ENCODE measurements around the gene LSMEM2. TPM values are rescaled to one million over a fixed set of nuclear protein-coding genes. Genes with fewer than 3 reads are reported as not detected.
A peak's percentile ranks its signal among the peaks of the same experiment; 100 is the strongest.

The LSMEM2 gene
- total and polyA plus RNA-seq, 9 of the 15 experiments (the other 6 are each of a cell fraction or from before 2014, with no cell fraction given) = not detected

GRCh38 chr3:50238549-50239026, 40.3 kb upstream of the LSMEM2 start:
- Histone ChIP-seq H4K20me1 (replicated peaks; ENCODE audit: control insufficient read depth, insufficient read depth, low read length) (no peaks in the 10 kb centered on the region), H3K36me3 (ENCODE audit: control insufficient read depth, insufficient read depth, low read length) (peaks cover 6% of the 10 kb centered on the region; the same call in 1 of the 3 replicates), H3K9me1 (ENCODE audit: control insufficient read depth, insufficient read depth, low read length) (no peaks in the 10 kb centered on the region), H3K9ac (ENCODE audit: insufficient read depth in 1 of 2, low read depth in 2 of 2, low read length in 2 of 2) (peak overlapping the region in 1 of 2 experiments; percentile 95; a peak in 1 of 4 replicates), H3K27ac (ENCODE audit: extremely low read depth, low read depth, low read length) (no peak overlapping the region), H2AFZ (ENCODE audit: low read depth, low read length) (no peak overlapping the region), H3K9me3 (replicated peaks; ENCODE audit: control insufficient read depth, insufficient read depth, low read depth, low read length) (no peaks in the 10 kb centered on the region), H3K27me3 (ENCODE audit: control insufficient read depth in 2 of 2, insufficient read depth in 2 of 2, low read length in 2 of 2) (no peaks in the 10 kb centered on the region), H3K4me2 (ENCODE audit: insufficient read depth, low read length) (peak overlapping the region; percentile 80), H3K4me3 (no peak overlapping the region), H3K4me1 (replicated peaks in 1 of 2; ENCODE audit: control insufficient read depth in 2 of 2, insufficient read depth in 2 of 2, low read length in 2 of 2) (peaks cover 48 to 73% of the 10 kb centered on the region in 2 experiments), H3K79me2 (ENCODE audit: control insufficient read depth, insufficient read depth, low read length) (peaks cover 39% of the 10 kb centered on the region)
- WGBS (ENCODE audit: insufficient coverage, low coverage, missing lambda C conversion rate) = 60% methylated on average over 1 of the region's 7 CpGs
- ATAC-seq (no peak), FAIRE-seq (no peak), DNase-seq (ENCODE audit: extremely low read depth in 1 of 4, low spot score in 3 of 4) (no peak)
- in situ Hi-C loops (cut with MboI) (no loop called here), intact Hi-C loops (cut with micrococcal nuclease) (no loop called here)
- TF ChIP-seq YY1 (IDR thresholded peaks at IDR 0.05; ENCODE audit: borderline replicate concordance in 1 of 3, control insufficient read depth in 1 of 3, extremely low read depth in 1 of 3, insufficient read depth in 3 of 3, insufficient read length in 1 of 3, insufficient replicate concordance in 2 of 3, low read depth in 1 of 3, low read length in 2 of 3) (no peak), RBBP5 (IDR thresholded peaks at IDR 0.05; ENCODE audit: borderline replicate concordance, insufficient read depth, low read length, poor library complexity, severe bottlenecking) (no peak), PYGO2 (tag; IDR thresholded peaks at IDR 0.05) (no peak), RBM17 (IDR thresholded peaks at IDR 0.05; ENCODE audit: borderline replicate concordance, low read depth, low read length) (no peak)
- no TSS peak for BruUV-seq (replicated peaks)
- POLR2A ChIA-PET = interaction anchor here (0.6 kb wide), 1 partner anchor 1180 kb away, joined by 3 read pairs; no protein-coding TSS in a partner anchor
- CTCF ChIA-PET (ENCODE audit: low intra/inter-chr PET ratio) = no interaction called here

DNA sequence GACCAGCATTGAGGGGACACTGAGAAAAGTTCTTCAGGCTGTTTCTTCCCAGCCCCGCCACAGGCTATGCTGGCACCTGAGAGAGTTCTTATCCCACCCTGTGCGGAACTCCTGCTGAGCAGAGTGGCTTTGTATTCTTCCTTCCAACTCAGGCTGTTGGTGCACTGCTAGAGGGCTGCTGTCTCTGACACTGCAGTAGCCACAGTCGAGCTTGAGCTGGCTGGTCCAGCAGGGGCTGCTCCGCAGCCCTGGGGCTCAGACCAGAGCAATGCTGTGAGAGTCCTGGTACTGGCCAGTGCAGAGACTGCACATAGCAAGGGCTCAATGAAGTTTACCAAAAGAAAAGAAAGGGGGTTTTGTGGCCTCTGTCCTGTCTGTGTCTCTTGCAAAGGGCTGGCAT, 39.2 kb upstream of the LSMEM2 start:
- peaks cover 7% of the 10 kb centered on the region; the same call in 1 of the 3 replicates for H3K36me3 ChIP-seq (ENCODE audit: control insufficient read depth, insufficient read depth, low read length)
- ATAC-seq (no peak), FAIRE-seq (no peak), DNase-seq (ENCODE audit: extremely low read depth in 1 of 4, low spot score in 3 of 4) (no peak)
- no peaks in the 10 kb centered on the region for H3K9me1 ChIP-seq (ENCODE audit: control insufficient read depth, insufficient read depth, low read length)
- in situ Hi-C loops (cut with MboI) (no loop called here), intact Hi-C loops (cut with micrococcal nuclease) (no loop called here)
- peaks cover 39% of the 10 kb centered on the region for H3K79me2 ChIP-seq (ENCODE audit: control insufficient read depth, insufficient read depth, low read length)
- H3K4me2 ChIP-seq (ENCODE audit: insufficient read depth, low read length) = no peak overlapping the region
- no peak overlapping the region for H3K27ac ChIP-seq (ENCODE audit: extremely low read depth, low read depth, low read length)
- no peak overlapping the region for H2AFZ ChIP-seq (ENCODE audit: low read depth, low read length)
- H3K9ac ChIP-seq (ENCODE audit: insufficient read depth in 1 of 2, low read depth in 2 of 2, low read length in 2 of 2) = no peak overlapping the region; a peak in 1 of 4 replicates
- H4K20me1 ChIP-seq (replicated peaks; ENCODE audit: control insufficient read depth, insufficient read depth, low read length) = no peaks in the 10 kb centered on the region
- WGBS (ENCODE audit: insufficient coverage, low coverage, missing lambda C conversion rate) = 73% methylated on average over 4 of the region's 4 CpGs
- H3K4me1 ChIP-seq (replicated peaks in 1 of 2; ENCODE audit: control insufficient read depth in 2 of 2, insufficient read depth in 2 of 2, low read length in 2 of 2) = peaks cover 44 to 70% of the 10 kb centered on the region in 2 experiments
- no peak overlapping the region for H3K4me3 ChIP-seq
- H3K9me3 ChIP-seq (replicated peaks; ENCODE audit: control insufficient read depth, insufficient read depth, low read depth, low read length) = no peaks in the 10 kb centered on the region
- POLR2A ChIA-PET = no interaction called here
- no TSS peak for BruUV-seq (replicated peaks)
- no peaks in the 10 kb centered on the region for H3K27me3 ChIP-seq (ENCODE audit: control insufficient read depth in 2 of 2, insufficient read depth in 2 of 2, low read length in 2 of 2)
- CTCF ChIA-PET (ENCODE audit: low intra/inter-chr PET ratio) = no interaction called here
- no peak for TF ChIP-seq ETV5 (CRISPR knock-in tag; IDR thresholded peaks at IDR 0.05; ENCODE audit: low read depth)
- TF ChIP-seq, protein P1, sequence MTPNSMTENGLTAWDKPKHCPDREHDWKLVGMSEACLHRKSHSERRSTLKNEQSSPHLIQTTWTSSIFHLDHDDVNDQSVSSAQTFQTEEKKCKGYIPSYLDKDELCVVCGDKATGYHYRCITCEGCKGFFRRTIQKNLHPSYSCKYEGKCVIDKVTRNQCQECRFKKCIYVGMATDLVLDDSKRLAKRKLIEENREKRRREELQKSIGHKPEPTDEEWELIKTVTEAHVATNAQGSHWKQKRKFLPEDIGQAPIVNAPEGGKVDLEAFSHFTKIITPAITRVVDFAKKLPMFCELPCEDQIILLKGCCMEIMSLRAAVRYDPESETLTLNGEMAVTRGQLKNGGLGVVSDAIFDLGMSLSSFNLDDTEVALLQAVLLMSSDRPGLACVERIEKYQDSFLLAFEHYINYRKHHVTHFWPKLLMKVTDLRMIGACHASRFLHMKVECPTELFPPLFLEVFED (CRISPR knock-in tag; conservative IDR thresholded peaks at IDR 0.05) = no peak
- TF ChIP-seq DACH1 (IDR thresholded peaks at IDR 0.05; ENCODE audit: partially characterized antibody) = no peak
- TF ChIP-seq FIP1L1 (IDR thresholded peaks at IDR 0.05; ENCODE audit: low read depth, low read length, poor library complexity, severe bottlenecking) = no peak
- no peak for TF ChIP-seq TFAM (CRISPR knock-in tag; conservative IDR thresholded peaks at IDR 0.05)
- TF ChIP-seq ZEB2 (IDR thresholded peaks at IDR 0.05) = no peak
- no peak for TF ChIP-seq KDM1A (IDR thresholded peaks at IDR 0.05)
- no peak for TF ChIP-seq CHD1 (IDR thresholded peaks at IDR 0.05; ENCODE audit: low read length)
- no peak for TF ChIP-seq XRCC3 (IDR thresholded peaks at IDR 0.05)
- no peak for TF ChIP-seq SNIP1 (IDR thresholded peaks at IDR 0.05; ENCODE audit: low read depth)
- no peak for TF ChIP-seq FOXM1 (IDR thresholded peaks at IDR 0.05; ENCODE audit: low read depth)
- TF ChIP-seq FOXM1 (CRISPR knock-in tag; IDR thresholded peaks at IDR 0.05; ENCODE audit: low read depth) = no peak
